Inferior parietal cortex (tissue), 1 donor: Measurements from ENCODE around the gene ATP8A1.
A peak's percentile ranks its signal among the peaks of the same experiment; 100 is the strongest.

Experiments used
- DNase-seq: peaks from one replicate; pipeline ENCODE4 v3.0.0-alpha.2; 2016; ENCODE audit errors: extremely low spot score

The ATP8A1 gene

DNA sequence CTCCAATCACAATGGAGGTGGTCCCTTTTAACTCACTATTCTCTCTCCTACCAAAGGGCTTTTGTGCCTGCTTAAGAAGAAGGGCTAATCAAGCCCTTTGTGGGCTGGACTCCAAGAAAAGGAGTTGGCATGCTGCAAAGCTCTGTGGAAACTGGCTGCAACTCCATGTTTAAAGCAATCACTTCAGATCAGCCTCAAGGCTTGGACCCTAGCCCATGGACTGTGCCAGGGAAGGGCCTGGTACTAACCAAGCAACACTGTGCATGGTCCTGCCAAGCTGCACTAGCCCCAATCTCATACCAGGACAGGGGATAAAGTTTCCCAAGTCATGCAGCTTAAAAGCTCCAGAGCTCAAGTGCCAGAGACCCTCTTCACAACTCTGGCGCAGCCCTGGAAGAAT, 86.7 kb downstream of the ATP8A1 start:
- DNase-seq: peak; percentile 78

DNA sequence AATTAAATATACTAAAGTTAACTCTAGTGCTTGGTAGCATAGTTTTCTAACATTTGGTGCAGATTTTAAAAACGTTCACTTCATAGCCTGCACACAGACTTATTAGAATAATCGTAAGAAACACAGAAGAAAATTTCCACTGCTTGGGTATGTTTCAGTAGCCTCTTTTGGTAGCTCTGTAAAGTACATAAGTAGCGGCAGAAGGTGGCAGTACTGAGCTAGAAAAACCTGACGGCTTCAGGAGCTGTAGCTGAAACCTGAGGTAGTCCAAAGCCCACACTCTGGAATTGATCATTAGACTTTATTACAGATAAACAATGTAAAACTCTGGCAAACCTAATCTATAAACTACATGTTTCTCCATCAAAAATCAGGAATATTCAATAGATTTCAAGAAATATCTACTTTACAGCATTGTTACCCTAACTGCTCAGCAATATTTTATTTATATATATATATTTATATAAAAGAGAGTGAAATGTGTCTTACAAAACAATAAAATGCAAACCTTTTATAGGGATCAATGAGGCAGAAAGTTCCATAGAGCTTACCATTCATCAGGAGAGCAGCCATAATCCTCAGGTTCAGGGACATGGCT, 88.2 kb downstream of the ATP8A1 start:
- DNase-seq: peak; percentile 92

DNA sequence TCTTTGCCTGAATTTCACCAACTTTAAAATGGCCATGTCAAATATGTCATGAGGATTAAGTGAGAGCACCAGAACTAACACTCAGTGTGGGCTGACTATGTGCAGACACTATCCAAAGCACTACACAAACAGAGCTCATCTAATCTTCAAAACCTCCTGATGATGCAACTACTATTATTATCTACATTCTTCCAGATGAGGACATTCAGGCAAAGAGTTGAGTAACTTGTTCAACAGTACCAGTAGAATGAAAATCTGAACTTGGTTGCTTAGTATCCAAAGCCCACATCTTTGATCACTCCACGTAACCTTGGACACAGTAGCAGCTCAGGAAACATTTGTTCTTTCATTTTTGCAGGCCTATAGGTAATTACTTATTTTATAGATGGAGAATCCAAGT, 90.1 kb downstream of the ATP8A1 start:
- no peak for DNase-seq

DNA sequence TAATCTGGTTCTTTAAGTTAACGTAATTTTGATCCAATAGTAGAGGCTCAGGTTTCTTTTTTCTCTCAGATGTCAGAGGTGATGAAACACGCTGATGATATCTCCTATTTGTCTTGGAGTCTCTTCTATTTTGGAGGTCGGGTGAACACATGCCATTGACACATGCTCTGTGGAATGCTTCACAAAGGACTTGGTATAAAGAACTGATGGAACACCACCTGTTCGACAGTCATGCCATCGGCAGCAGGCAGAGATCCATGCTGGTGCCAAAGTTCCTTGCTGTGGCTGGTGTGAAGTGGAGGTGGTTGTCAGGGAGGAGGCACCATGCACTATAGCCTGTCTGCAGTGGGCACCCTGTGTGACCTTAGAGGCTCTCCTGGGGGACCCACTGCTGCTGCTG, 94.9 kb downstream of the ATP8A1 start:
- no peak for DNase-seq

DNA sequence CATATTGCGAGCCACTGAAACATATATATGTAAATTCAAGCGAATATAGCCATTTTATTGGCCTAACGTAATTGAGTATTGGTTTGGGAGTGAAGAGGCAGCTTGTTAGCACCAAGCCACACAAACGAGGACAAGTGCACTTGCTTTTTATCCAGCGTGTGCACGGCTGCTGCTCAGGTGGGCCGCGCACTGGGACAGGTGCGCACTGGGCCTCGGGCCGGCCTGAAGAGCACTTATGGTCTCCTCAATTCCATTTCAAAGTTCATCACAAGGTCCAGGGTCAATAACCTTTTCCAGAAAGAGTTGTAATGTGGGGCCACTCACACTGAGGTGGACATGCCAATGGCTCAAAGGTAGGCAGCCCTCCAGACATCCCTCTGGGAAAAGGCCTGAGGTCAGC, 95.9 kb downstream of the ATP8A1 start:
- no peak for DNase-seq

DNA sequence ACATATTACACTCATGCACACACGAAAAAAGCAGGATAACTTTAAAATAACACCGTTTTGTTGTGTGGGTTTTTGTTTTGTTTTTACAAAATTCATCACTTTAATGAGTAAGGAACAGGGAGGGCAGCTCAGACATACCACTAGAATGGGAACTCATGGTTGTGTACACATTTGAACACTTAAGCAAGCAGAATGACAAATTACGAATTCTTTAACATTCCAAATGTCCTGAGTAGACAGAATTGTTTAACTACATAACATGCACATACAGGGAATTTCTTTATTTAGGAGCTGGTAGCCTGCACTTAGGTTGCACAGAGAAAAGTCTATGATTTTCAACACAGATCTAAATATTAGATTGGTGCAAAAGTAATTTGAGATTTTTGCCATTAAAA, 96.4 kb downstream of the ATP8A1 start:
- no peak for DNase-seq

DNA sequence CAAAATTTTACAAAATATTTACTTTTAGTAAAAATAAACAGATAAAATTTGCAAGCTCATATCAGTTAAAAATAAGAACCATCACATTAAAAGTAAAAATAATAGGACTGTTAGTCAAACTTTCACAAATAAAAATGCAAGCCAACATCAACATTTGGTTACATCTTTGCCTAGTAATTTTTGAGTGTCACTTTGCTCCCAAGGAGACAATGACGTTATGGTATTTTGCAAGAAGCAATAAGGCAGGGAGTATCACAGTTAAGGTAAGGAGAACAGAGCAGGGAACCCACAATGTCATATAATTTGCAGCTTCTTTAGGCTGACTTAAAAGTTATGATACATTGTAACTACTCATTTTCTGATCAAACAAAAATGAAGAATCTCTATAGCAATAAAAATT, 98.7 kb downstream of the ATP8A1 start:
- DNase-seq: no peak

DNA sequence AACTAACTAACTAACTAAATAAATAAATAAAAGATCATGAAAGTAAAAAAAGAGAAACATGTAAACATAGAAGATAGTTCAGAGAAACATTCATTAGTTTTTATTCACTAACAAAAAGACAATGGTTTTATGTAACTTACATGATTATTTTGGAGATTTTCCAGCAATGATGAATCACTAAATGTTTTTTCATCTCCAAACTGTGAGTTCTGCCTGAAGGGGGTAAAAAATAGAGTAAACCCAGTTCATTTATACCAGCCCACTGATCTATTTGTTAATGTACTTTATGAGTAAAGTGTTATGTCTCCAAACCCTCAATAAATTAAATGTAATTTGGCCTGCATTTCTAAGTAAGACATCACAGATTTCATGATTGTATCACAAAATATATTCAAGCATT, 101.1 kb downstream of the ATP8A1 start:
- DNase-seq: no peak

DNA sequence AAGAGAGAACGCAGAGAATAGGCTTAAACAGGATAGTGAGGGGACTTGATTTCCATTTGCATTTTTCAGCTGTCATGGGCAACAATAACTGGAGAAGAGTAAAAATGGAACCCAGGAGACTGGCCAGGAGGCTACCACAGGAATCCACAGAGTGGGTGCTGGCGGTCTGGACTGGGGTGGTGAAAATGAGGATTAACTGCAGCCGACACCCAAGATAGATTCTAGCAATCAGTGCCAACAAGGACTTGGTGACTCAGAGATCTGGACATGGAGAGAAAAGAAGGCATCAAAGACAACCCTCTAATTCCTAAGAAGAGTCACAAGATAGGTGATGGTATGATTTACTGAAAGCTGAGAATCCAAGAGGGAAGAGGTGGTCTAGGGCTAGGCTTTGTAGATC, 102.8 kb downstream of the ATP8A1 start:
- DNase-seq: no peak

DNA sequence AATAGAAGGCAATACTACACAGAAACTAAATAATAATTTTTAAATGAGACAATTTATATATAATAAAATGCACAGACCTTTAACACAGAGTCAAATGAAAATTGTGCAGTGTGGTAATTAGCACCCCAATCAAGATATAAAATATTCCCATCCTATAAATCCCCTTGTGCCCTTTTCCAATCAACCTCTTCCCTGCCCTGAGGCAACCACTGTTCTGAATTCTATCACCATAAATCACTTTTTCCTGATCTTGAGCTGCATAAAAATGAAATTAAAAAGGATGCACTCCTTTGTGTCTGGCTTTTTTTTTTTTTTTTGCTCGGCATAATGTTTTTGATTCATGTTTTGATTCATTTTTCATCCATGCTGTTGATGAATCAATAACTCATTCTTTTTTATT, 107.0 kb downstream of the ATP8A1 start:
- no peak for DNase-seq

DNA sequence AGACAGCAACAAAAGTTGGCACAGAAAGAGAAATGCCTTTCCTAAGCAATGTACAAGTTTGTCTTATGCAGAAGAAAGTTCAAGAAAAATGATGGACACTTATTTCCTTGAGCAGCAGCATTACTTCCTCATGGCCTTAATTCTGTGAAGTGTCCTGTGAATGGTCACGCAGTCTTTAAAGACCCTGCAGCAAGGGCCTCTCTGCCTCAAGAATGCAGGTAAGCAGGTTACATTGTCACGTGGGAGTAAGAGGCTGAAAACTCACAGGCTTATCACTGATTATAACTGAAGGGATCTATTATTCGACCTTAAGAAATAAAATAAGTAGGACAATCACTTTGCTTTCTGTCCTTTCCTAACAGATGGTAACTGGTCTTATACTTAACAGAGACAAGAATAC, 109.1 kb downstream of the ATP8A1 start:
- no peak for DNase-seq

DNA sequence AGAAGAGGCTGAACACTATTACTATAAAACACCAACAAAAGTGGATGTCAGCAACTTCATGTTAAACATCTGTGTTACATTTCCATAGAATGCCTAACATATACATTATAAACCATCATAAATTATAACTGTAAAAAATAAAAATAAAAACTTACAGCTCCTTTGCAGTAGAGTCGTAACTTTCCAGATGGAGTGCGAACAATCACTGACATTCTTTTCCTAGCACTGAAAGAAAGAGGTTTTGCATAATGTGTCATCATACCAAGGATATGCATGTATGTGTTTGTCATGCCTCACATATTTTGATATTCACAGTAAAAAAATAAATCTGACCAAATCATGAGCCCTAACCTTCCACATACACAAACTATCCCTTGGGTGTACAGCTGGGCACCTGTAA, 113.1 kb downstream of the ATP8A1 start:
- no peak for DNase-seq

DNA sequence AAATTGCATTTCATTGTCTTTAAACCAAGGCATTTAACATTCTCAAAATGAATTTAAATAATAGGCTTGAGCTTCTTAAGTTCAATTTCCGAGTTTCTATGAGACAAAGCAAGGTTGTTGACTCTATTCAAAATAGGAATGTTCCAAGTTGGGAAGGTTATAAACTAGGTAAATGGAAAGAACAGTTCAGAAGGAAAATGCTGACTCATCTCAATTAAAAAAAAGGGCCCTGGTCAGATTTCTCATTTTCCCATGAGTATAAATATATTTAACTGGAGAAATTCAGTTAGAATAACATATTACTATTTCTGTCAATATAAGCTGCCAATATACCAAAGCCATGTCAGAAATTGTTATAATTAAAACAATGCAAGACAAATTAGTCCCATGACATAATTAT, 113.8 kb downstream of the ATP8A1 start:
- no peak for DNase-seq

DNA sequence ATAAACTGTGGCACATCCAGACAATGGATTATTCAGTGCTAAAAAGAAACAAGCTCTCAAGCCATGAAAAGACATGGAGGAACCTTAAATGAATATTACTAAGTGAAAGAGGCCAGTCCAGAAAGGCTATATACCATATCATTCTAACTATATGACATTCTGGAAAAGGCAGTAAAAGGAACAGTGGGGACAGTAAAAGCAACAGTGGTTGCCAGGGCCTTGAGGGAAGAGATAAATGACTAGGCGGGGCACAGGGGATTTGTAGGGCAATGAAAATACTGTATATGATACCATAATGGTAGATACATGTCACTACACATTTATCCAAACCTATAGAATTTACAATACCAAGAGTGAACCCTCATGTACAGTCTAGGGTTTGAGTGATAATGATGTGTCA, 115.3 kb downstream of the ATP8A1 start:
- no peak for DNase-seq

DNA sequence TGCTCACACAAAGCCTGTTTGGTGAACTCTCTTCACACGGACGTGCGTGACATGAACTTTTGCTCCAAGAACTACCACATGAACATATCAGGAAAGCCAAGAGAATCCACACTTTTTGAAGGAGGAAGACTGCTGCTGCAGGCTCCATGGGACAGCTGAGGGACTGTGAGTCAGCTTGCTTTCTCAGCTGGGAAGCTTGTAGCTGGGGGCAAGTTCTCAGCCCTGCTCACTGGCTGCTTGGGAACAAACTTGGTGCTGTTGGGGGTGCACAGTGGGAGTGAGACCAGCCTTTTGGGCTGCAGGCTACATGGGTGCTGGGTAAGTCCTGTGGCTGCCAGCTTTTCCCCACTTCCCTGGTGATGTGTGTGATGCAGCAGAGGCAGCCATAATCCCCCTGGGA, 123.9 kb downstream of the ATP8A1 start:
- DNase-seq: no peak

DNA sequence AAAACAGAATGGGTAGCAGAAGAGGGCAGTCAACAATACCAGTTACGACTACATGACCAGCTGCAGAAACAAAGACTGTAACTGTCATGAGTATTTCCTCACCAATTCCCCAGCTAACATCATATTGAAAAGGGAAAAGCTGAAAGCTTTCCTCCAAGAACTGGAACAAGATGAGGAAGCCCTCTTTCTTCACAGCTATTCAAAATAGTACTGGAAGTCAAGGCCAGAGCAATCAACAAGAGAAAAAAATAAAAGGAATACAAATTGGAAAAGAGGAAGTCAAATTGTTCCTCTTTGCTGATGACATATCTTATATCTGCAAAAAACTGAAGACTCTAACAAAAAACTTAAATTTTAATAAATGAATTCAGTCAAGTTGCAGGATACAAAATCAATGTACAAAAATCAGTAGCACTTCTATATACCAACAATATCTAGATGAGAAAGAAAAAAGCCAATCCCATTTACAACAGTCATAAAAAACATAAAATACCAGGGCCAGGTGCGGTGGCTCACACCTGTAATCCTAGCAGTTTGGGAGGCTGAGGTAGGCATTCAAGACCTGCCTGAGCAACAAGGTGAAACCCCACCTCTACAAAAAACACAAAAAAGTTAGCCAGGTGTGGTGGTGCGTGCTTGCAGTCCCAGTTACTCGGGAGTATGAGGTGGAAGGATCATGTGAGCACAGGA, 125.4 kb downstream of the ATP8A1 start:
- no peak for DNase-seq

DNA sequence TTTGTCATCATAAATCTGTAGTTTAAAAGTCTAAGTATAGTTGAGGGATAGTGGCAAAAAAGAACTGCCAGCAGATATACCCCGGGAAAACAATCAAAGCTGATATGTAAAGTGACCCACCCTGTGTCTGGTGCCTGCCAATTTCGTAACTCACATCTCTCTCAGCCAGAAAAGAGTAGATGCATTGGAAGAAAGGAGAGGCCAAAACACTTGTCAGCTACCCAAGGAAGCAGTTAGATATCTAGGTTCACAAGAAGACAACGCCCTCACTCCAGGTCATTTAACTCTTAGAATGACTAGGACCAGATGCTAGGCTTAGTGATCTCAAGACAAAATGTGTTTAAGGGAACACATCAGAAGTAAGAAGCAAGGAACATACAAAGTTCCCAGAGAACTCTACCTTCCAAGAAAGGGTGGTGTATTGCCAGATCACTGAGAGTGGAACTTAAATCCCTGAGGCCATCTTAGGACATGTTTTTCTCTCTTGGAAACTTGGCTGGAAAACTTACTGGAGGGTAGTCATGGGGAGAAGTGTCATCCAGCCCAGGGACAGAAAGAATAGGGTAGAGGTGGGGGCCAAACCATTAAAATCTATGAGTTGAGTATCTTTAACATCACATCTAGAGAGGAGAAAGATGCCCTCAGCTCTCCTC, 133.7 kb downstream of the ATP8A1 start:
- no peak for DNase-seq

DNA sequence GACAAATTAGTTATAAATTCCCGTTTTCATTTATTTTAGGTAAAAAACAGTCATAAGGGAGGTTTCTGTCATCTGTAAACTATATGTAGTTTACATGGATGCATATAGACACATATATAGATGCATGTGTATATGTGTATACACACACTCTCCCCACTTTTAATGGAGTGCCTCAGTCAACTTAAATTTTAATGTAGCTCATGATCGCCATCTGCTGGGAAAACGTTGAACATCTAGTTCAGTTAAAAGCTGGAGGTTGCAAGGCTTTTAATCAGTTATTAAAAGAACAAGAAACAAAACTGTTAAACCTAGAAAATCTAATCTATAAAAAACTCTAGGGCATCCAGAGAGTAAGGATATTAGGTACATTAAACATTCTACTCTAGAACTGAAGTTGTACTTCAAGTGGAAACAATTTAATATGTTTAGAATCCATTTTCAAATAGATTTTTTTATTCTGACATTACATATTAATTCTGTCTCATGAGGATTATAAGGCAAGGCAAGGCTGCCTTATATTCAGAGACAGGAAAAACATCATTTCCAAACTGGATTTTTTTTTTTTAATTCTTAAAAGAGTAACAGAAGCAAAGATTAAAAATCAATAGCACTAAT, 137.0 kb downstream of the ATP8A1 start:
- DNase-seq: peak; percentile 86

DNA sequence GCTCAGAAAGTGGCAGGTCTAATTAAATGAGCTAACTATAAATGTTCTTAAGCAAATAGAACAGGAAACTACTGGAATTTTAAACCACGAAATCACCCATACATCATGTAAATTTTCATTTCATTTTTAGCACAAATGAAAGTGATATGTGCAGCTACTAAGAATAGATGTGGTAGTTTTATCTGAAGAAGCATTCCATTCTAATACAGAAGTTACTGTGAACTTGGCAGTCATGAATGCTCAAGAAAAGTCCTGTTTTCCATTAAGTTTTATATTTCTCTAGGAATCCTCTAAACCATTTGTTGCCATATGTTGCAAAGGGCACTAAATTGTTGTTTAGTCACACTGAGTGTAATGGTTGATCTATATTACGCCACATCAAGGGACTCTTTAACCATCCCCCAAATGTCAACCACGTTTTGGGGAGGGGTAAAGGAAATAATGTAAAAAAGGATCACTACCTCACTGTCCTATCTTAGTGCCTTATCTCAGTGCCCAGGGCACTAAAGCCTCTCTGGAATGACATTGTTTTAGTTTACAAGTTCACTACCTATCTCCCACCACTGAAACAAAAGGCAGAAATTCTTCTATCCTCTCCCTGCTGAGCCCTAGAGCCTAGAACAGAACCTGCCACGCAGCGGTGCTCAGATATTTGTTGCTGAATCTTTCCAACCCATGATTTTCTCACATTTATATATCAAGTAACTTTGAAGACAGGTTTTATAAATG, 141.6 kb downstream of the ATP8A1 start:
- DNase-seq: no peak

DNA sequence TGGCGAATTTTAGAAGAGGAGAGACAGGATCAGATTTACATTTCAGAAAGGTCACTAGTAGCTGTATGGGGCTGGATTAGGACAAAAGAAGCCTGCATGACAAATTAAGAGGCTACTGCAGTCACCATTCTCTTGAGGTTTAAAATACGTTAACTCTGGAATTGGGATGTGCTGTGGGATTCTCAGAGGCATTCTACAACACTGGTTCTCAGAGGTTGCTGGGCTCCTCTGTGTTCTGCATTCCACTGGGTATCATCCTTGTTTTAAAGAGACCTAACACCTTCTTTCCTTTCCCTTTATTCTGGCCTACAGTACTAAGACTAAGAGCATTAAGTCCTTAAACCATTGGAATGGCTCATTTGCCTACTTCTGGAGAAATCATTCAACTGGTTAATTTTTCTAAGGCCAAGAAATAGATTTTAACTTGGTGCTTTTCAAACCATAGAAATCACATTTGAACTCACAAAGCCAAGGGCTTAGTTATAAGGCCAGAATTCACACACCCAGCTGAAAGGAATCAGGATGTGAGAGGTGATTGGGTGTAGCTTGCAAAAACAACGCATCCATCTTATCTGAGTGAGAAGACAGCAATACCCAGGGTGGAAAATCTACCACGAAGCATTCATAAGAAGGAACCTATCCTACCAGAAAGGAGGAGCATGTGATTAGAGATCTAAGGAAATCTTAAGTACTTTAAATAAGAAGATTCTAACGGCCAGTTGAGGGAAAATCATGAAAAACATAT, 143.0 kb downstream of the ATP8A1 start:
- no peak for DNase-seq

DNA sequence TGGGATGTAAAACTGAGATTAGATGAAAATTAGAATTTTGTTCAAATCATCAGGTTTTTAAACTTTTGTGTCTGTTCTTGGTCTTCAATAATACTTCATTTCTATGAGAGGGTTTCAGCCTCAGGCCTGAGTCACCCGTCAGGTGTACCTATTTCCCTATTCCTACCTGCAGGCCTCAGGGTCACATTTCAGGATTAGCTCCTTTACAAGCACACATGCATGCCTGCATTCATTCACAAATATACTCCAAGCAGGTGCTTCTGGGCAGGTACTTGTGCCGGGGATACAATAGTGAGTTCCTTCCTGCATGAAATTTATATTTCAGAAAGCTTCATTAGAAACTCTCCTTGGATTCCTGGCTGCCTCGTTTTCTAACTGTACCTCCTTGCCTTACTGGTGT, 144.7 kb downstream of the ATP8A1 start:
- DNase-seq: no peak

DNA sequence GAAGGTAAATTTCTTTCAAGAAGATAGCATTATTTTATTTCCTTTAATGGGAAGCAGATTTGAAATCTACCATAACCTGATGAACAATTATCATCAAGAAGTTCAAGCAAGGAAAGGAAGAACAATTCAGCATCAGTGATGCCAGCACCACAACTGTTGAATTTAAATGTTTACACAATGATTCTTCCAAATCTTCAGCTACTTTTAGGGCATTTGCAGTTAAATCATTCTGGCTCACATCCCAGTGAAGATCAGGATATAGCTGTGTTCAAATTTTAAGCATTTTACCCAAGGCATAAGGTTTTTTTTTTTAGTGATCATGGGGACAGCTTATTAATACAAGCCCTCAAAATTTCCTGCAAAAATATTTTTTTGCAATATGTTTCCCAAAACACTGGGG, 146.7 kb downstream of the ATP8A1 start:
- DNase-seq: no peak
